CD4-positive, alpha-beta T cell treated with Interleukin-4 for 4 hours (primary cell): ENCODE results near the gene CRYBA1.
"Not testable (repeated sequence)": the region's sequence is repeated elsewhere in the genome, so short reads cannot be mapped to it uniquely, and the experiment has no call there.

ENCODE experiments used
- DNase-seq: peaks from one replicate; pipeline ENCODE4 v3.0.0-alpha.2; 2020

CRYBA1 gene

GRCh38 chr17:29238133-29238850 is 8.4 kb upstream of the CRYBA1 start:
- no peak for DNase-seq

GRCh38 chr17:29240477-29240876 is 6.2 kb upstream of the CRYBA1 start:
- no peak for DNase-seq

GRCh38 chr17:29240968-29241963 is 5.4 kb upstream of the CRYBA1 start:
- no peak for DNase-seq

- DNase-seq: no peak
These were observed 4.6 kb upstream of the CRYBA1 start for GRCh38 chr17:29242051-29242450.

GRCh38 chr17:29242790-29243189 is 3.9 kb upstream of the CRYBA1 start:
- DNase-seq: no peak

GRCh38 chr17:29243792-29244191 is 2.9 kb upstream of the CRYBA1 start:
- no peak for DNase-seq

- no peak for DNase-seq
These were observed 1.3 kb upstream of the CRYBA1 start for GRCh38 chr17:29245401-29245800.

- DNase-seq: no peak
These were observed 560 bp downstream of the CRYBA1 start for GRCh38 chr17:29247219-29247618.

GRCh38 chr17:29248845-29249244 is 2.2 kb downstream of the CRYBA1 start:
- no peak for DNase-seq

GRCh38 chr17:29250666-29251065 is 4.0 kb downstream of the CRYBA1 start:
- DNase-seq: no peak

GRCh38 chr17:29251184-29251583 is 4.5 kb downstream of the CRYBA1 start:
- no peak for DNase-seq

- no peak for DNase-seq
These were observed 5.6 kb downstream of the CRYBA1 start for GRCh38 chr17:29252101-29252791.

GRCh38 chr17:29253037-29253436 is 6.4 kb downstream of the CRYBA1 start:
- no peak for DNase-seq

GRCh38 chr17:29255926-29256522 is 9.4 kb downstream of the CRYBA1 start:
- no peak for DNase-seq

GRCh38 chr17:29256735-29257466 is 10.2 kb downstream of the CRYBA1 start:
- DNase-seq: no peak

- no peak for DNase-seq
These were observed 11.1 kb downstream of the CRYBA1 start for GRCh38 chr17:29257756-29258155.

GRCh38 chr17:29263916-29264315 is 17.3 kb downstream of the CRYBA1 start:
- no peak for DNase-seq

GRCh38 chr17:29271980-29272379 is 25.3 kb downstream of the CRYBA1 start:
- not testable (repeated sequence) for DNase-seq

GRCh38 chr17:29273924-29274323 is 27.3 kb downstream of the CRYBA1 start:
- no peak for DNase-seq

GRCh38 chr17:29278692-29279091 is 32.0 kb downstream of the CRYBA1 start:
- DNase-seq: no peak

- DNase-seq: no peak
These were observed 32.9 kb downstream of the CRYBA1 start for GRCh38 chr17:29279397-29280070.

- DNase-seq: no peak
These were observed 36.8 kb downstream of the CRYBA1 start for GRCh38 chr17:29283496-29283895.
